Karpas-422 (cell line): Measurements from ENCODE around the gene IL18. TPM values are rescaled to one million over a fixed set of nuclear protein-coding genes. Genes with fewer than 3 reads are reported as not detected.
A peak's percentile ranks its signal among the peaks of the same experiment; 100 is the strongest.

Experiments used
- DNase-seq: peaks from one replicate; pipeline ENCODE4 v3.0.0-alpha.2; 2015
- H2AFZ ChIP-seq: fragments of 200-600 bp; sonication (generic); 2 replicates; pipeline ENCODE4 v1.6.1; 2014; ENCODE audit warnings: antibody characterized with exemption, low read length, mixed read lengths
- H3K27ac ChIP-seq: fragments of 200-600 bp; sonication (generic); 2 replicates; pipeline ENCODE4 v1.5.1; 2014; ENCODE audit warnings: mild to moderate bottlenecking, low read length, moderate library complexity
- H3K27me3 ChIP-seq: fragments of 200-600 bp; sonication (generic); 2 replicates; pipeline ENCODE4 v1.6.1; 2014; ENCODE audit warnings: low read length, mixed read lengths
- H3K36me3 ChIP-seq: fragments of 200-600 bp; sonication (generic); 2 replicates; pipeline ENCODE4 v1.6.1; 2014; ENCODE audit warnings: low read length, mixed read lengths; ENCODE audit not compliant: insufficient read depth
- H3K4me1 ChIP-seq: fragments of 200-600 bp; sonication (generic); 2 replicates; pipeline ENCODE4 v1.6.1; 2014; ENCODE audit warnings: mild to moderate bottlenecking, low read length, mixed read lengths
- H3K4me2 ChIP-seq: fragments of 200-600 bp; sonication (generic); 2 replicates; pipeline ENCODE4 v1.6.1; 2014; ENCODE audit warnings: low read length, low read depth, mild to moderate bottlenecking; ENCODE audit not compliant: poor library complexity, severe bottlenecking
- H3K4me3 ChIP-seq: fragments of 200-600 bp; sonication (generic); 2 replicates; pipeline ENCODE4 v1.5.1; 2014; ENCODE audit warnings: mild to moderate bottlenecking, antibody characterized with exemption, low read length, mixed read lengths
- H3K79me2 ChIP-seq: fragments of 200-600 bp; sonication (generic); 2 replicates; pipeline ENCODE4 v1.6.1; 2014; ENCODE audit warnings: mild to moderate bottlenecking, low read length, mixed read lengths
- H3K9ac ChIP-seq: fragments of 200-600 bp; sonication (generic); 2 replicates; pipeline ENCODE4 v1.6.0; 2014; ENCODE audit warnings: low read length
- H3K9me2 ChIP-seq: fragments of 200-600 bp; sonication (generic), shearing (Covaris generic); replicated peaks from 2 replicates; pipeline ENCODE4 v1.6.0; 2014; ENCODE audit warnings: mild to moderate bottlenecking, low read length, moderate library complexity; ENCODE audit not compliant: insufficient read depth
- H3K9me3 ChIP-seq: fragments of 300-700, 200-600 bp; sonication (generic); 2 replicates; pipeline ENCODE4 v1.6.1; 2014; ENCODE audit warnings: low read length, mixed read lengths
- H4K20me1 ChIP-seq: fragments of 200-600 bp; sonication (generic); 2 replicates; pipeline ENCODE4 v1.6.1; 2014; ENCODE audit warnings: mild to moderate bottlenecking, antibody characterized with exemption, low read length, low read depth; ENCODE audit not compliant: insufficient read depth
- total RNA-seq: library from RNA; depleted of rRNA; stranded (reverse); fragments of >200 nt; shearing (Covaris generic); gene quantifications from 2 replicates; pipeline ENCODE4 v1.2.3, GENCODE V29; 2014; ENCODE audit warnings: low replicate concordance

Gene IL18
- total RNA-seq, 1 experiment from 2014 or later = not detected

DNA sequence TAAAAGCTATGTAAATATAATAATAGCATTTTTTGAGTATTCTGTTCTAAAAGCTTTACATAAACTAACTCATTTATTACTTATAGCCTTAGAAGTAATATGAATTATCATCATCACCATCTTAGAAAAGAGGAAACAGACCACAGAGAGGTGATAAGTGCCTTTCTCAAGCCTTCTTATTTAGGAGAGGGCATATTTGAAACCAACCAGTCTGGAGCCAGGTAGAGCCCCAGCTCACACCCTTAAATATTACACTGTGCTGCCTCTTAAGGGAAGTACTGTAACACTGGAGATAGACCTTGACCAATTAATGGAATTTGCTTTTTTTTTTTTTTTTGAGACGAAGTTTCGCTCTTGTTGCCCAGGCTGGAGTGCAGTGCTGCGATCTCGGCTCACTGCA, 13.7 kb upstream of the IL18 start:
- no peaks in the 10 kb centered on the region for H3K9me3 ChIP-seq
- no peak overlapping the region for H3K4me2 ChIP-seq
- no peak for DNase-seq
- H3K36me3 ChIP-seq = no peaks in the 10 kb centered on the region
- no peak overlapping the region for H3K27ac ChIP-seq
- H4K20me1 ChIP-seq = no peaks in the 10 kb centered on the region
- no peak overlapping the region for H2AFZ ChIP-seq
- H3K9ac ChIP-seq = no peak overlapping the region
- H3K79me2 ChIP-seq = no peaks in the 10 kb centered on the region
- no peaks in the 10 kb centered on the region for H3K27me3 ChIP-seq
- H3K9me2 ChIP-seq = no peaks in the 10 kb centered on the region
- H3K4me3 ChIP-seq = no peak overlapping the region
- H3K4me1 ChIP-seq = peaks cover 4% of the 10 kb centered on the region; the same call in 1 of the 2 replicates

DNA sequence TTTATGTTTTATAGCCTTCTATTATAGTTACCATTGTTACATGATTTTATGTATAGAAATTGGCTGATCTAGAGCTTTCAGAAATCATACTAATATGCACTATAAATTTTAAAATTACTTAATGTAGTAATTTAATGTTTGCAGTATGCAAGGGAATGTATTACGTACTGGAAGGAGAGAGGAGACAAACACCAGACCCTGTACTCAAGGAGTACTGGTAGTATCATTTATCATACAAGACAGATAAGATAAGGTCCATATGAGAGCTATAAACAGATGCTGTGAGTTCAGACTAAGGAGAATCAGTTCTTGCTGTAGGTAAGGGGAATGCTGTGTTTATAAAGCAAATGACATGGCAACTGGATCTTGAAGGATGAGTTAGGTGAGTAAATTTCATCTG, 12.2 kb upstream of the IL18 start:
- Histone ChIP-seq H3K27me3 (no peaks in the 10 kb centered on the region), H3K9me2 (no peaks in the 10 kb centered on the region), H3K9me3 (no peaks in the 10 kb centered on the region), H3K27ac (no peak overlapping the region), H3K4me2 (no peak overlapping the region), H3K79me2 (no peaks in the 10 kb centered on the region), H3K9ac (no peak overlapping the region), H3K4me1 (peaks cover 4% of the 10 kb centered on the region; the same call in 1 of the 2 replicates), H4K20me1 (no peaks in the 10 kb centered on the region), H3K36me3 (no peaks in the 10 kb centered on the region), H3K4me3 (no peak overlapping the region), H2AFZ (no peak overlapping the region)
- no peak for DNase-seq

DNA sequence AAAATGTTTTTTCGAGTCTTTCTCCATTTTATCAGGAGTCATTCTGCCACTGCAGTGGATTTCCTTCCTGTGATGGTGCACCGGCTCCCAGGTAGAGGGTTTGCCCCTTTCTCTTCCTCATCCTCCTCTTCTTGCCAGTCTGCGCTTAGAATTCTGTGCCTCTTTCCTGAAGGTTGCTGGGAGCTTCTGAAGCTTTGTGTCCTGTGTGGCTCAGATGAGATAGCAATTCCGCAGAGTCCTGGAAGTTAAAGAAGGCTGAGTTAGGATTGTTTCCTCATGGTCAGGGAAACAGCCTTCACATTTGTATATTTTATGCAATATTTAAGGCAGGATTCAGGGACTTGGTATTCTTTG, 11.7 kb upstream of the IL18 start:
- Histone ChIP-seq H3K36me3 (no peaks in the 10 kb centered on the region), H2AFZ (no peak overlapping the region), H3K4me2 (peak overlapping the region; percentile 64), H3K4me1 (peaks cover 4% of the 10 kb centered on the region; the same call in 1 of the 2 replicates), H3K4me3 (peak overlapping the region; percentile 51), H3K9ac (no peak overlapping the region), H3K9me3 (no peaks in the 10 kb centered on the region), H3K79me2 (no peaks in the 10 kb centered on the region), H3K27me3 (no peaks in the 10 kb centered on the region), H3K27ac (no peak overlapping the region), H4K20me1 (no peaks in the 10 kb centered on the region), H3K9me2 (no peaks in the 10 kb centered on the region)
- no peak for DNase-seq

DNA sequence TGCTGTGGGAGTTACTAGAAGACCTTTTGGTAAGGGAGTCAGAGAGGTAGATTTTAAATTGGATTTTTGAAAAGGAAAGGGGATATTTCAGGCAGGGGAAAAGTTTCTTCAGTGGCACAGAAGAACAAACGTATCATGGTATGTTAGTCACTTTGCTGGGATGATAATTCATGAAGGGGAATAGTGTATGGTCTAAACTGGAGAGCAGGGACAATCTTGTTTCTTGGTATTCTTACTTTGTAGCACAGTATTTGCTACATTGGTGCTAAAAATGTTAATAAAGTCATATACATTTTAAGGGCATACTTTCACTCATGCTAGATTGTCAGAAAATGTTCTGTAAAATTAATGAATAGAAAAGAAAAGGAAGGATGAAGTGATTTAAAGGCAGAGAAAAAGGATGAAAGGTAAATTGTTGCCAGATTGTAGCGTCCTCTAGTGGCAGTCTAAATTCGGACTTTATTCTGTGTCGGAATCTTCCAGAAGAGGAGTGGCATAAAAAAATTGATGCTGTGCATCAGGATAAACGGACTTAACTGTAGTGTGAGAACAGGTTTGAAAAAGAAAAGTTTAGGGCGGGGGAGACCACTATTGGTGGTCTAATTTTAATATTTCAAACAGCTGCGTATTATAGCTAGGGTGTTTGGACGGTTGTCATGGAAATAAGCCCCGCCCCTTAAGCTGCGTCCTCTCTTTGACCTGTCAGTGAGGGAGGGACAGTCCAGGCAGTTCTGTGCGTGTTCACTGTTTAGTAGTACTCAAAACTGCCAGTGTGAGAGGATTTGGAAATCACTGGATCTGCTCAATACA, 11.1 kb upstream of the IL18 start, which contains the start of gene BCO2:
BCO2 (plus strand) TSS at position 724 of the 810 bp plus-strand sequence. CDS start 90 bp downstream, outside the sequence.
- no peaks in the 10 kb centered on the region for H3K27me3 ChIP-seq
- H4K20me1 ChIP-seq = no peaks in the 10 kb centered on the region
- H3K4me1 ChIP-seq = peaks cover 4% of the 10 kb centered on the region; the same call in 1 of the 2 replicates
- H3K36me3 ChIP-seq = no peaks in the 10 kb centered on the region
- H2AFZ ChIP-seq = no peak within 1 kb of the TSS
- H3K4me3 ChIP-seq = peak within 1 kb of the TSS; percentile 51
- DNase-seq = peak; percentile 57
- H3K9me3 ChIP-seq = no peaks in the 10 kb centered on the region
- H3K9ac ChIP-seq = no peak within 1 kb of the TSS
- no peak within 1 kb of the TSS for H3K27ac ChIP-seq
- H3K9me2 ChIP-seq = no peaks in the 10 kb centered on the region
- no peaks in the 10 kb centered on the region for H3K79me2 ChIP-seq
- peak within 1 kb of the TSS; percentile 64 for H3K4me2 ChIP-seq

DNA sequence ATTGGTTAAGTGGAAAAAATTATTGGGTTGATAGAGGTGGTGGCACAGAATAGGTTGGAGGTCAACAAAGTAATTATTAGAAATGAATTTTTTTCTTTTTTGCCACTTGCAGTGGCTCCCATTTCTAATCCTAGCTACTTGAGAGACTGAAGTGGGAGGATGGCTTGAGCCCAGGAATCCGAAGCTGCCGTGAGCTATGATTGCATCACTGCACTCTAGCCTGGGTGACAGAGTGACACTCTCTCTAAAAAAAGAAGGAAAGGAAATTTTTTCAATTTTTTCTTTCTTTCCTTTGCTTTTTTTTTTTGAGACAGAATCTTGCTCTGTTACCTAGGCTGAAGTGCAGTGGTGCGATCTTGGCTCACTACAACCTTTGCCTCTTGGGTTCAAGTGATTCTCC, 9.3 kb upstream of the IL18 start:
- Histone ChIP-seq H3K36me3 (no peaks in the 10 kb centered on the region), H4K20me1 (no peaks in the 10 kb centered on the region), H3K27ac (no peak overlapping the region), H3K4me3 (no peak overlapping the region), H3K9me2 (no peaks in the 10 kb centered on the region), H3K27me3 (no peaks in the 10 kb centered on the region), H3K9me3 (no peaks in the 10 kb centered on the region), H3K9ac (no peak overlapping the region), H3K4me2 (no peak overlapping the region), H3K4me1 (peaks cover 4% of the 10 kb centered on the region; the same call in 1 of the 2 replicates), H3K79me2 (no peaks in the 10 kb centered on the region), H2AFZ (no peak overlapping the region)
- no peak for DNase-seq

DNA sequence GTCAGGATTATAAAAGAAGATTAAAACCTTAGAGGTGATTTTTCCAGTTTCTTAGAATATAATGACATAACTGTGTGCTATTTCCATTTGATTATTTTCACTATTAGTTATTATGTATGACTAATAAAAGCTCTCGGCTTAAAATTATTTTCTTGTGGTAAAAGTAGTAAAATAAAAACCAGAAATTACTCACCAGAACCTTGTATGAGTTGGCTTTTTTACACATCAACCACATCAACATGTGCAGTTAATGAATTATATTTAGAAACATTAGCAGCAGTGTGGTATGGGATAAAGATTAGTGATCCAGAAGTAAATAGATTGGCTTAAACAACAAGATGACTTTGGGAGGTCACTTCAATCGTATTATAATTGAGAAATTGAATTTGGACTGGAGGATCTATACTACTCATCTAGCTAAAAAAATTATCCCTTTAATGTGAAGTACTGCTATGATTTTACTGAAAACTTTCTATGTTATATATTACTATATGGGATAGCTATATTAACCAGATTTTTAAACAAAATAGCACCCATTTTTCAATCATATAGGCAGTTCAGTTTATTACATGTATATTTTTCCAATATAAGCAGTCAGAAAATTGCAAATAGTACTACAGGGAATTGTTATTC, 8.6 kb upstream of the IL18 start:
- Histone ChIP-seq H3K79me2 (no peaks in the 10 kb centered on the region), H3K9me3 (no peaks in the 10 kb centered on the region), H3K36me3 (no peaks in the 10 kb centered on the region), H3K27ac (no peak overlapping the region), H3K9ac (no peak overlapping the region), H3K27me3 (no peaks in the 10 kb centered on the region), H3K9me2 (no peaks in the 10 kb centered on the region), H2AFZ (no peak overlapping the region), H3K4me3 (no peak overlapping the region), H3K4me2 (no peak overlapping the region), H3K4me1 (peaks cover 4% of the 10 kb centered on the region; the same call in 1 of the 2 replicates), H4K20me1 (no peaks in the 10 kb centered on the region)
- no peak for DNase-seq

DNA sequence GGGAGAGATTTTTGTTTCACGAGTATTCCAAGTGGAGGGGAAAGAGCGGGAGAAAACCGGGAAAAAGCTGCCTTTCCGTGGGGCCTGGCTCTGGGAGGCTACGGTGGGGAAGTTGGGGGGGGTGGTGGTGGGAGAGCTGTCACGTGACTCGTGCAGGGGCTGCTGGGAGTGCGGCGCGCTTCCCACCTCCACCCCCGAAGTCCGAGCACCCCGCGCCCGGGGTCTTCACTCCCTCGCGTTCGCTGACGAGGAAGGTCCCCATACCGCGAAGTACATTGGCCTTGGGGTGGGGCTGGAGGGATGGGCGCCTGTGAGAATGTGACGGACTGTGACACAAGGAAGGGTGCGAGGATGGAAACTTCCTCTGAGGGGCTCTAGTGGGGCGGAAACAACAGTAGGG, 3.3 kb upstream of the IL18 start, which contains the start of gene TEX12:
TEX12 (plus strand) TSS at position 228 of the 400 bp plus-strand sequence. CDS start 1,897 bp downstream, outside the sequence.
- Histone ChIP-seq H2AFZ (no peak within 1 kb of the TSS), H3K9ac (no peak within 1 kb of the TSS), H3K4me2 (no peak within 1 kb of the TSS), H3K36me3 (no peaks in the 10 kb centered on the region), H3K9me2 (no peaks in the 10 kb centered on the region), H3K27ac (no peak within 1 kb of the TSS), H4K20me1 (no peaks in the 10 kb centered on the region), H3K4me3 (no peak within 1 kb of the TSS), H3K79me2 (no peaks in the 10 kb centered on the region), H3K4me1 (no peaks in the 10 kb centered on the region), H3K27me3 (no peaks in the 10 kb centered on the region), H3K9me3 (no peaks in the 10 kb centered on the region)
- DNase-seq = no peak

DNA sequence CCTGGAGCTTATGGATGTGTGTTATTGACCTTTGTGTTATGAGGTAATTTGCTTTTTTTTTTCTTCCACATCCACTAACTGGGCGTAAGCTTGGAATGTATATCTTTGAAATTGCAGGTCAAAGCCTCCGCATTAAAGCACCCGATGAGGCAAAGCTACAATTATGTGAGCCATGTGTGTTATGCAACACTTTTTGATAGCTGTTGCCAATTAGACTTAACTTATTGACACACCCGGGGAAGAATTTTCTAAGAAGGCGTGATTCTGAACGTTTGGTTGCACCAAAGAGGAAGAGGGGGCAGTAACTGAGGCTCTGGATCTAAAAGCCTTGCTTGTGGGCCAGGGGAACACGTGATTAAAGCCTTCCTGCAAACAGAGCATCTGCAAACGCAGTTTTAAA, 2.7 kb upstream of the IL18 start:
- Histone ChIP-seq H3K4me2 (no peak overlapping the region), H3K9me2 (no peaks in the 10 kb centered on the region), H3K27ac (no peak overlapping the region), H3K9ac (no peak overlapping the region), H3K27me3 (no peaks in the 10 kb centered on the region), H3K36me3 (no peaks in the 10 kb centered on the region), H4K20me1 (no peaks in the 10 kb centered on the region), H3K4me1 (no peaks in the 10 kb centered on the region), H3K9me3 (no peaks in the 10 kb centered on the region), H3K79me2 (no peaks in the 10 kb centered on the region), H3K4me3 (no peak overlapping the region), H2AFZ (no peak overlapping the region)
- DNase-seq = no peak
